ENCODE results near the gene ACR.

The ACR gene

DNA sequence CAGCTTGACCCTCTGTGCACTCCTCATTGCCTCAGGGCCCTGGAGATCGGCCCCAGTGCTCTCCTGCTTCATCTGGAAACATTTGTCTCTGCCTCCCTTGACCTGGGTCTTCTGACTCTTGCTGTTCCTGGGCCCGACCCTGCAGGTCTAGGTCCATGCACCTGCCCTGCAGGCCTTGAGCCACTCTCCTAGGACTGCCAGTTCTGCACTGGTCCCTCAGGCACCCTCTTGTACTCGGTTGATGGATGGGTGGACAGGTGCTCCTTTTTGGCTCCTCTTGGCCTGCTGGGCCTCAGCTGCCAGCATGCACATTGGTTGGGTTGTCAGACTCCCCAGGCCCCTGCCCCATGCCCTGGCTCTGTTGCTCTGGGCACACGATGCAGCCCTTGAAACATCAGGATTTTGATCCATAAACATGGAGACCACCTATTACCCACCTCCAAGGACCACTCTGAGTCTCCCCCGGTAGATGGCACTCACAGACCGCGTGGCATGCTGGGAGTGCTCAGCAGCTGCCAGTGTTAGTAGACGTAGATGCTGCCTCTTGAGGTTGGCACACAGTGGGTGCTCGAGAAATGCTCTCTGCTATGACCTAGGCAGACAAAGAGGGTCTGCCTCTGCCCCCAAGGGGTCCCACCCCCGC is 20.2 kb upstream of the ACR start:
- no peak for DNase-seq (ENCODE audit: low spot score)

DNA sequence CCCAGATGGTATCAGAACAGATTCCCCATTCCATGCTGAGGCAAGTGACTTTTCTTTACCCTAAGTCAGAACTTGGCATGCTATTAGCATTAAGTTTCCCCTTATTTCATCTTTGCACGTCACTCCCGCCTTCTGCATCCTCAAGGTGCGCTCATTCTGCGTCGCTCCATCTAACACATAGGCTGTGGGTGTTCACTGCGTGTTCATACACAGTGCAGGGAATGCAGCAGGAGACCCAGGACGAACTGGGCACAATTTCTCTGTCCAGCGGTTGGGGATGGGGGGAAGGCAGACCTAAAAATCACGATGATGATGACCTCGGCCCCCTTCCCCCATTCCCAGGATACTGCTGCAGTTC is 19.7 kb upstream of the ACR start:
- DNase-seq (ENCODE audit: low spot score) = no peak

- no peak for DNase-seq (ENCODE audit: low spot score)
These were observed 18.1 kb upstream of the ACR start for GRCh38 chr22:50719814-50720300.

DNA sequence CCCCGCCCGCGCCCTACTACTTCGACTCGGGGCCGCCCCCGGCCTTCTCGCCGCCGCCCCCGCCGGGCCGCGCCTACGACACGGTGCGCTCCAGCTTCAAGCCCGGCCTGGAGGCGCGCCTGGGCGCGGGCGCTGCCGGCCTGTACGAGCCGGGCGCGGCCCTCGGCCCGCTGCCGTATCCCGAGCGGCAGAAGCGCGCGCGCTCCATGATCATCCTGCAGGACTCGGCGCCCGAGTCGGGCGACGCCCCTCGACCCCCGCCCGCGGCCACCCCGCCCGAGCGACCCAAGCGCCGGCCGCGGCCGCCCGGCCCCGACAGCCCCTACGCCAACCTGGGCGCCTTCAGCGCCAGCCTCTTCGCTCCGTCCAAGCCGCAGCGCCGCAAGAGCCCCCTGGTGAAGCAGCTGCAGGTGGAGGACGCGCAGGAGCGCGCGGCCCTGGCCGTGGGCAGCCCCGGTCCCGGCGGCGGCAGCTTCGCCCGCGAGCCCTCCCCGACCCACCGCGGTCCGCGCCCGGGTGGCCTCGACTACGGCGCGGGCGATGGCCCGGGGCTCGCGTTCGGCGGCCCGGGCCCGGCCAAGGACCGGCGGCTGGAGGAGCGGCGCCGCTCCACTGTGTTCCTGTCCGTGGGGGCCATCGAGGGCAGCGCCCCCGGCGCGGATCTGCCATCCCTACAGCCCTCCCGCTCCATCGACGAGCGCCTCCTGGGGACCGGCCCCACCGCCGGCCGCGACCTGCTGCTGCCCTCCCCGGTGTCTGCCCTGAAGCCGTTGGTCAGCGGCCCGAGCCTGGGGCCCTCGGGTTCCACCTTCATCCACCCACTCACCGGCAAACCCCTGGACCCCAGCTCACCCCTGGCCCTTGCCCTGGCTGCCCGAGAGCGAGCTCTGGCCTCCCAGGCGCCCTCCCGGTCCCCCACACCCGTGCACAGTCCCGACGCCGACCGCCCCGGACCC is 17.4 kb upstream of the ACR start:
- DNase-seq (ENCODE audit: low spot score) = no peak

DNA sequence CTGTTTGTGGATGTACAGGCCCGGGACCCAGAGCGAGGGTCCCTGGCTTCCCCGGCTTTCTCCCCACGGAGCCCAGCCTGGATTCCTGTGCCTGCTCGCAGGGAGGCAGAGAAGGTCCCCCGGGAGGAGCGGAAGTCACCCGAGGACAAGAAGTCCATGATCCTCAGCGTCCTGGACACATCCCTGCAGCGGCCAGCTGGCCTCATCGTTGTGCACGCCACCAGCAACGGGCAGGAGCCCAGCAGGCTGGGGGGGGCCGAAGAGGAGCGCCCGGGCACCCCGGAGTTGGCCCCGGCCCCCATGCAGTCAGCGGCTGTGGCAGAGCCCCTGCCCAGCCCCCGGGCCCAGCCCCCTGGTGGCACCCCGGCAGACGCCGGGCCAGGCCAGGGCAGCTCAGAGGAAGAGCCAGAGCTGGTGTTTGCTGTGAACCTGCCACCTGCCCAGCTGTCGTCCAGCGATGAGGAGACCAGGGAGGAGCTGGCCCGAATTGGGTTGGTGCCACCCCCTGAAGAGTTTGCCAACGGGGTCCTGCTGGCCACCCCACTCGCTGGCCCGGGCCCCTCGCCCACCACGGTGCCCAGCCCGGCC is 16.7 kb upstream of the ACR start:
- DNase-seq (ENCODE audit: low spot score) = no peak

GRCh38 chr22:50722048-50722701 is 15.8 kb upstream of the ACR start:
- no peak for DNase-seq (ENCODE audit: low spot score)

GRCh38 chr22:50722716-50723428 is 15.1 kb upstream of the ACR start:
- no peak for DNase-seq (ENCODE audit: low spot score)

DNA sequence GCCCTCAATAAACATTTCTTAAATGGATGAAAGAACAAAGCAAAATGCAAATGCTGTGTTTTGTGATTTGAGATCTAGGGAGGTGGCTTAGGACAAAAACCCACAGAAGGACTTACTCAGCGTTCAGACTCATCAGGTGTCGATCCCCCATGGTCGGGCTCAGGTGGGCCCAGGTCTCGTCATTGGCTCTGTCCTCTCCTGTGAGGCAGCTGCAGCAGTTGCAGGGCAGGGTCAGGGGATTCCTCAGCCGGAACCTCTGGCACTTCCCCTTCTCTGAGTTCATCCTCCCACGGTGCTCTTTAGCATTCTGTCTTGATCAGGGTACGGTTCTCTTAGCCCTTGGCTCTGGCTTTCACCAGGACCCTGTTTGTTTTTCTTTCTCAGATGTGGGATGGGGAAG is 14.0 kb upstream of the ACR start:
- DNase-seq (ENCODE audit: low spot score) = no peak

DNA sequence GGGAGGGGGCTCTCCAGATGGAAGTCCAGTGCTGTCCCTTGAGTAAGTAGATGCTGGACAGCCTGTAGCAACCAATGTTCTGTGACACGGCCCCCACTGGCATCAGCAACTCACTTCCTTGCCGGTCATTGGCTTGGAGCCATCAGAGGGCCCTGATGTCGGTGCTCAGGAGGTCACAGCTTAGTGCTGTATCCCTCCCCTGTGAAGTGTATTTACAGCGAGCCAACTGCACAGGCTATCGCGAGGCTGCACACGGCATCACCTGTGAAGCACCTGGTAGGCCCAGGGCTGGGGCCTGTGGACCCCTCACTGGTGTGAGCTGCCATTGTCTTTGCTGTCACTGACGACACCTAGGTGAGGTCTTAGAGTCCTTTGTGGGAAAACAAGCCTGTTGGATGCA is 13.4 kb upstream of the ACR start:
- DNase-seq (ENCODE audit: low spot score) = no peak

DNA sequence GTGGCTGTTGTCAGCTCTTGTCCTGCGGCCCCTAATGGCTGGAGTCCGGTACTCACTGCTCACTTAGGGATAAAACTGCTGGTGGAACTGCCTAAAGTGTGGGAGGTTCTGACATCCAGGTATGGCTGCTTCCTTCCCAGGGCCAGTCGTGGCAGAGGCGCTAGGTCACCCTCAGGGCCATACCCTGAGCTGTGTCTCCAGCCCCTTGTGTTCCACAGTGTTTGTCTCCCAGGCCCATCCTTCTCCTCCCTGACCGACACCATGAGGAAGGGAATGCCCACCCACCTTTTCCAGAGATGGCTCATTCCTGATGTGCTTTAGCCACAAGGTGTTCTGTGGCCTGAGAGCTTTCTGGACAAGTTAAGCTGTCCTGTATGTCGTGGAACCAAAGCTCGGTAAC is 12.4 kb upstream of the ACR start:
- DNase-seq (ENCODE audit: low spot score) = no peak

DNA sequence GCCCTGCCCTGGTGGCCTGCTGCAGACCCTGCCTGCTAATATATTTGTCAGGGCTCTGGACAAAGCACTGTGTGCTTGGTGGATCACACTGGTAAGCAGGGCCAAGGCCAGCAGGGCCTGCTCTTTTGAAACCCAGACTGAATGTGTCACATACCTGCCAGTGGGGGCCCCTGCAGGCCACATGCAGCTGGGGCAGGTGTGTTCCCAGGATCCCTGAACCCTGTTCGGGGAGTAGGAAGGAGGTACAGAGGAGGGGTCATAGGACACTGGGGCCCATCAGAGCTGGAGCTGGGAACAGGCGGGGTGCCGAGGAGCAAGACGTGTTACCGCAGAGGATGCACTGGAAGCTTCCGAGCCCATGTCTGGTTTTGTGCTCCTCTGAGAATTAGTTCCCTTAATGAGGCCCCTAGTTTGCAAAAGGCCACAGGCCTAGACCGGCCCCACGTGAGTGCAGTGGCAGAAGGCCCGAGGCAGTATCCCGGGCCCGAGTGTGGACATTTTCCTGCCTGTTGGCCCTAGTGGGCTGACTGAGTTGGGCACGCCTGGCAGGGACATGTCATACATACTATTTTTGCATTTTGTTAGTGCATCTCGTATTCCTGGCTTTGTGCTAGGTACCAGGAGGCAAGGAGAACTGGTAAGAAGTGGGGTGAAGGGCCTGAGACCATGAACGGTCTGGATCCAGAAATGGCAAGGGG is 11.2 kb upstream of the ACR start:
- no peak for DNase-seq (ENCODE audit: low spot score)

- no peak for DNase-seq (ENCODE audit: low spot score)
These were observed 10.1 kb upstream of the ACR start for GRCh38 chr22:50727678-50728522.

DNA sequence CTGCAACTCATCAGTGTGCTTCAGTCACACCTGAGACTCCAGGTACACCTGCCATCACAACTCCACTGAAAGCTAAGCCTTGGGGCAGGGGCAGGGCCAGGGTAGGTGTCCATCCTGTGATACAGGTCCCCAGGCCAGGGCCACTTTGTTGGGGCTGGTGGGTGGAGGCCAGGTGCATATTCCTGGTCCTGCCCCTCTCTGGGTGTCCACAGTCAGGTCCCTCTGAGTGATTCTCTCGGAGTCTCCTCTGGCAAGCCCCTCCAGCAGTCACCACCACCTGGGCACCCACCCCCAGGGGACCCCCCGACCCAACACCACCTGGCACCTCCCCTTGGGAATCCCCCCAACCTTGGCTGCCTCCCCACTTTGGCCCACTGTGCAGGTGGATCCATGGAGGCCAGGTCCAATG is 9.5 kb upstream of the ACR start:
- DNase-seq (ENCODE audit: low spot score) = no peak

- no peak for DNase-seq (ENCODE audit: low spot score)
These were observed 8.5 kb upstream of the ACR start for GRCh38 chr22:50729391-50730012.

DNA sequence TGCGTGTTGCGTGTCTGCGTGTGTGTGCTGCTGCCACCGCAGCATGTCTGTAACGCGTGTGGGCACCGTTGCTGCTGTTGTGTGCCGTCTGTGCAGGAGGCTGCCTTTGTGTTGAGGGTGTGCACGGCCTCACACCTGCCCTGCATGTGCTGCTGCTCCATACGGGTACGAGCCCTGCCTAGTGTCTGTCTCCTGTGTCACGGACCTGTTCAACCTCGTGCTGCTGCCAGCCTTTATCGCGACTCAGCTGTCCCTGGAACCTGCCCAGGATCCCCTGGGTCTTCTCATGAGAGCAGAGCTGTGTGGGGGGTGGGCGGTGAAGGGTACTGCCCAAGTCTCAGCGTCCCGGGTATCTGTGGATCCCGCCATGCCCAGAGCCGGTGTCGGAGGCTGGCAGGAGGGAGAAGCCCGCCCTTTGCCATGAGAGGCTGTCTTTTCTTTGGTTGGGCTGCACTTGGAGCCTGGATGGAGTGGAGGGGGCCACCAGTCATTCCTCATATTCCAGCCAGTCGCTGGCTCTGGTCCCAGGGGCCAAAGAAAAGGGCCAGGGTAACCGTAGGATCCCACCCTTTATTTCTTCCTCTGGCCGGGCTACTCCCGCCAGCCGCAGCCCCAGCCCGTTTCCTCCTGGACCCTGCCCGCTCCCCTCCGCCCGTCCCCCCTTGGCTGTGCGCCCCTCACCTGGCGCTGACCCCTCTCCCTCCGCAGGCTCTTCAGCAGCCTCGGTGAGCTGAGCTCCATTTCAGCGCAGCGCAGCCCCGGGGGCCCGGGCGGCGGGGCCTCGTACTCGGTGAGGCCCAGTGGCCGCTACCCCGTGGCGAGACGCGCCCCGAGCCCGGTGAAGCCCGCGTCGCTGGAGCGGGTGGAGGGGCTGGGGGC is 7.8 kb upstream of the ACR start:
- DNase-seq (ENCODE audit: low spot score) = no peak

DNA sequence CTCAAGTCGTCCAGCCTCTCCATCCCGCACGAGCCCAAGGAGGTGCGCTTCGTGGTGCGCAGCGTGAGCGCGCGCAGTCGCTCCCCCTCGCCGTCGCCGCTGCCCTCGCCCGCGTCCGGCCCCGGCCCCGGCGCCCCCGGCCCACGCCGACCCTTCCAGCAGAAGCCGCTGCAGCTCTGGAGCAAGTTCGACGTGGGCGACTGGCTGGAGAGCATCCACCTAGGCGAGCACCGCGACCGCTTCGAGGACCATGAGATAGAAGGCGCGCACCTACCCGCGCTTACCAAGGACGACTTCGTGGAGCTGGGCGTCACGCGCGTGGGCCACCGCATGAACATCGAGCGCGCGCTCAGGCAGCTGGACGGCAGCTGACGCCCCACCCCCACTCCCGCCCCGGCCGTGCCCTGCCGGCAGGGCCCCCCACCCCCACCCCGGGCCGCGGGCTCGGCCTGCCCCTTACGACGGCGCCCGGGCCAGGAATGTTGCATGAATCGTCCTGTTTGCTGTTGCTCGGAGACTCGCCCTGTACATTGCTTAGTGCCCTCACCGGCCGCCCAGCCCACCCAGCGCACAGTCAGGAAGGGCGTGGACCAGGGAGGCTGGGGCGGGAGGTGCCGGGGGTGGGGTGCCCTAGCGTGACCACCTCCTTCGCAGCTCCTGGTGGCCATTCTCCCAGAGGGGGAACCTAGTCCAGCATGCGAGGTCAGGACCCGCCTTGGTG is 6.9 kb upstream of the ACR start:
- no peak for DNase-seq (ENCODE audit: low spot score)

GRCh38 chr22:50731811-50732624 is 6.0 kb upstream of the ACR start:
- peak; percentile 88 for DNase-seq (ENCODE audit: low spot score)

Measured in AG08396 (cell line).